CD4-positive, CD25-positive, alpha-beta regulatory T cell (primary cell): ENCODE data around the gene MAP4K3. TPM values are rescaled to one million over a fixed set of nuclear protein-coding genes. Genes with fewer than 3 reads are reported as not detected.
A peak's percentile ranks its signal among the peaks of the same experiment; 100 is the strongest.

Experiments
- ATAC-seq, 2 donors: fragments of 150-1000 bp; cut with Tn5 transposase; one replicate each; pipeline ENCODE4 v1.10.0; 2021; ENCODE audit warnings: low read depth in 2 of 2, moderate number of reproducible peaks in 2 of 2, moderate library complexity in 1 of 2
- DNase-seq, 3 donors: peaks; one replicate each; pipeline versions ENCODE4 v3.0.0 to v3.0.0-alpha.2; 2012 to 2022; ENCODE audit warnings: mixed read lengths in 1 of 3
- H3K27ac ChIP-seq: one replicate; pipeline ENCODE4 v1.7.0; 2013; ENCODE audit warnings: mild to moderate bottlenecking, low read length; ENCODE audit not compliant: insufficient read depth, poor library complexity, severe bottlenecking
- H3K27me3 ChIP-seq: one replicate; pipeline ENCODE4 v1.7.0; 2013; ENCODE audit warnings: low read length; ENCODE audit not compliant: control insufficient read depth, insufficient read depth
- H3K36me3 ChIP-seq: one replicate; pipeline ENCODE4 v1.7.0; 2013; ENCODE audit warnings: mild to moderate bottlenecking, low read length, moderate library complexity; ENCODE audit not compliant: control insufficient read depth, insufficient read depth
- H3K4me1 ChIP-seq: 2 replicates; pipeline ENCODE4 v1.7.0; 2013; ENCODE audit warnings: mild to moderate bottlenecking, low read length; ENCODE audit not compliant: insufficient read depth, control insufficient read depth, poor library complexity, severe bottlenecking
- H3K4me3 ChIP-seq: one replicate; pipeline ENCODE4 v1.7.0; 2013; ENCODE audit warnings: low read depth, mild to moderate bottlenecking, low read length, moderate library complexity
- H3K9me3 ChIP-seq, 2 experiments: 1 replicate in 1 of 2; 2 replicates in 1 of 2; pipeline ENCODE4 v1.7.0; 2013; ENCODE audit warnings: low read length in 2 of 2, mild to moderate bottlenecking in 1 of 2, moderate library complexity in 1 of 2; ENCODE audit not compliant: control insufficient read depth in 2 of 2
- H3K27ac Mint-ChIP-seq, 3 donors: one replicate each; pipeline ENCODE4 v1.8.0; 2020 to 2022; ENCODE audit warnings: mild to moderate bottlenecking in 3 of 3, mixed read lengths in 3 of 3, moderate library complexity in 2 of 3
- H3K27me3 Mint-ChIP-seq: one replicate; pipeline ENCODE4 v1.8.0; 2022; ENCODE audit warnings: mild to moderate bottlenecking, mixed read lengths
- H3K36me3 Mint-ChIP-seq: one replicate; pipeline ENCODE4 v1.8.0; 2020; ENCODE audit warnings: mixed read lengths
- H3K4me1 Mint-ChIP-seq, 4 donors: one replicate each; pipeline ENCODE4 v1.8.0; 2020 to 2022; ENCODE audit warnings: mixed read lengths in 4 of 4, mild to moderate bottlenecking in 1 of 4
- H3K4me3 Mint-ChIP-seq, 4 donors: one replicate each; pipeline ENCODE4 v1.8.0; 2020 to 2022; ENCODE audit warnings: mild to moderate bottlenecking in 4 of 4, mixed read lengths in 4 of 4, moderate library complexity in 3 of 4
- H3K9me3 Mint-ChIP-seq, 7 donors: one replicate each; pipeline ENCODE4 v1.8.0; 2020 to 2022; ENCODE audit warnings: mixed read lengths in 7 of 7, mild to moderate bottlenecking in 3 of 7, moderate library complexity in 2 of 7
- polyA plus RNA-seq, 4 donors: library from polyadenylated mRNA; unstranded; fragments of 300-500 nt; fragmentation: Illumina TruSeq; gene quantifications; one replicate each; pipeline ENCODE4 v1.2.3, GENCODE V29; 2021
- total RNA-seq: library from RNA; stranded (reverse); gene quantifications from one replicate; pipeline ENCODE4 v1.2.3, GENCODE V29; 2022

Gene MAP4K3
- total RNA-seq (28.7 TPM), polyA plus RNA-seq (1 to 10 TPM; 1.4 to 3.3 (median 2.0) TPM)

DNA sequence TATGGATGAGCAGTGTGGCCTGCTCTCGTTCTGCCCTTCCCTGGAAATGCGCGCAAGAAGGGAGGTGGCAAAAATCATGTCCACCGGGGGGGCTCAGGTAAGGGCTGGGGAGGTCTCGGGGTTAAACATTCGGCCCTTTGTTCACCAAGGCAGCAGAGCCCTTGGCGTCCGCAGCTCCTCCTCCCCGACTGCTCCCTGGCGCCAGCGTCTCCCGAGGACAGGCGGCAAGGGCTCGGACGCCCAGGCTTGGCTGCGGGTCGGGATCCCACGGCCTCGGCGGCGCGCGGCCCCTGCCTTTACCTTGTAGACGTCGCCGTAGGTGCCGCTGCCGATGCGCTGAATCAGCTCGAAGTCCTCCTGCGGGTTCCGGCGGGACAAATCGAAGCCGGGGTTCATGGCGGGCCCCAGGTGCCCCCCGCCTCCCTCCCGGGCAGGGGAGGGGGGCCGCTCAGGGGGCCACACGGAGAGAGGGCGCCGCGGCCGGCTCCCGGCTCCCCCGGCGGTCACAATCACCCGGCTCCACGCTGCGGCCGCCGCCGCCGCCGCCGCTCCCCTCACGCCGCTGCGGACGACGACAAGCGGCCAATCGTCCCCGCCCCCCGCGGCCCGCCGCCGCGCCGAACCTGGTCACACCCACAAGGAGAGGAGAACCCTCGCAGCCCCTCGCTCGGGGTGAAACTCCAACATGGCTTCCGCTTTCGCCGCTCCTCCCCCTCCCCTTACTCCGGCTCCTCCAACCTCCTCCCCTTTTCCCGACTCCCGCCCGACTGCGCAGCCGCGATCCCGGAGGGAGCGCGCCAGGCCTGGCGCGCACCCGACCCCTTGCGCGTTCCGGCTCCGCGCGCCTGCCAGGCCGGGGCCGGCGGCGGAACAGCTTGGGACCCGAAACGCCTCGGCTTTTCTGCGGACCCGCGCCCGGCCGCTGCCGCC is at the start of gene MAP4K3:
Gene MAP4K3, minus strand, starts transcription at position 694 of the 930 bp plus-strand sequence. Its CDS starts 298 bp downstream, at position 396.
- Mint-ChIP-seq H3K9me3 (no peaks in the 10 kb centered on the region), H3K27ac (peak within 1 kb of the TSS; percentile 3 to 91 (median 90)), H3K4me3 (peak within 1 kb of the TSS; percentile 93 to 98 (median 95)), H3K4me1 (peaks cover 32 to 62% (median 49%) of the 10 kb centered on the region in 4 donors), H3K27me3 (no peaks in the 10 kb centered on the region), H3K36me3 (no peaks in the 10 kb centered on the region)
- H3K27me3 ChIP-seq = no peaks in the 10 kb centered on the region
- peak within 1 kb of the TSS; percentile 44 for H3K27ac ChIP-seq
- DNase-seq (peak; percentile 58 to 76 (median 70)), ATAC-seq (peak; percentile 43 to 48)
- peak within 1 kb of the TSS; percentile 86 for H3K4me3 ChIP-seq
- H3K4me1 ChIP-seq = peaks cover 27% of the 10 kb centered on the region
- H3K36me3 ChIP-seq = no peaks in the 10 kb centered on the region
- no peaks in the 10 kb centered on the region for H3K9me3 ChIP-seq

DNA sequence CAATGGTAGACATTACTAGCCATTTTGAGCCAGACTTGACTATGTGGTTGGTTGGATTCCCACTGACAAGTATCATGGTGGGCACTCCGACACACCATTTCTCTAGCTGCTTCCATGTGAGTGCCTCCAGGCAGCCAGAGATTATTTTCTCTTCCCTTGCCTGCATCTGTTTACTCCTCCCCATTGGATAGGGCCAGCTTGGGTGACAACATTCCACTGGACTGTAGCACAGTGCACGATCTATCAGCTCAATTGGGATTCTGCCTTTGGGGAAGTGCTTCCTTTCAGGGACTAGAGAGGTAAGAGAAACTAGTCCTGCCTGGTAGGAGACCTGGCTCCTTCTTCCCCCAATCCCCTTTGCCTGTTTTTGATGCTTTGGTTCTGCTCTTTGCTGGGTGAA is 49.0 kb upstream of the MAP4K3 start:
- H3K9me3 Mint-ChIP-seq = no peaks in the 10 kb centered on the region
- Histone ChIP-seq H3K9me3 (no peaks in the 10 kb centered on the region), H3K4me1 (no peaks in the 10 kb centered on the region), H3K36me3 (no peaks in the 10 kb centered on the region), H3K27ac (no peak overlapping the region), H3K4me3 (no peak overlapping the region), H3K27me3 (no peaks in the 10 kb centered on the region)
- H3K27ac Mint-ChIP-seq = no peak overlapping the region
- no peaks in the 10 kb centered on the region for H3K27me3 Mint-ChIP-seq
- no peak for DNase-seq
- H3K4me3 Mint-ChIP-seq = no peak overlapping the region
- ATAC-seq = no peak
- no peaks in the 10 kb centered on the region for H3K4me1 Mint-ChIP-seq
- H3K36me3 Mint-ChIP-seq = no peaks in the 10 kb centered on the region

DNA sequence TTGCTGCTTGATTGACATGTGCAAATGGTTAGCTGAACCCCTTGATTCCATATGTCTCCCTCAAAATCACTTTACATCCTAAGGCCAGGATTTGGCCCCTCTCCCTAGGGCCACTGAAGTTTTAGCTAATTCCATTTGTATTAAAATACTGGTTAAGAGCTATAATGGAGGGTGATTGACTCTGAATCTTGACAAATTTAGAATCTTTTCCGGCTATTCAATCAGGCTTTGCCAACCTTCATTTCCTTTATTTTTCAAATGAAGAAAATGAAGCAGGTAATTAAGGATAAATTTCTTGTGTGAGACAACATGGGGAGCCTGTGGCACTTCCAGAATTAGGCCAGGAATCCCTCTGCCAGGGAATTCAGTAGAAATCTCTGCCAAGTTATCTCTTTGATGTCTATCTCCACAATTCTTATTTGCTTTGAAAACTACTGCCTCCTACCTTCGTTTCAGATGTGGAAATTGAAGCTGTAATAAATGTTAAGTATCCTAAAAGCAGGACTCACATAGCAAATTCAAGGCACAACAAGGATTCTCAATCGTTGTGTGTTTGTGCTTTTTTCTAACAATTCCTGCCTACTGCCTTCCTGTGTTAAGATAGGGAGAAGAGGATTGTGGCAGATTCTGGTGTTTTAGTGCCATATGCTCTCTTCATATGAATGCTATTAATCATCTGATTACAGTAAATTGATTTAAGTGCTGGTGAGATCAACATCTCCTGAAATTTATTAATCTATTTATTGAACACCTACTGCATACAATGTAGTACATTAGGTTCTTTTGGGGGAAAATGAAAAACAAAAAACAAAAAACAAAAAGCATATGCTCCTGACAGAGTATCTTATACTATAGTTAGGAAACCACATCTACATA is 47.8 kb upstream of the MAP4K3 start:
- no peaks in the 10 kb centered on the region for H3K4me1 ChIP-seq
- H3K4me1 Mint-ChIP-seq = no peaks in the 10 kb centered on the region
- H3K9me3 Mint-ChIP-seq = no peaks in the 10 kb centered on the region
- H3K4me3 Mint-ChIP-seq = no peak overlapping the region
- ATAC-seq (no peak), DNase-seq (no peak)
- H3K9me3 ChIP-seq = no peaks in the 10 kb centered on the region
- no peak overlapping the region for H3K27ac Mint-ChIP-seq
- H3K27ac ChIP-seq = no peak overlapping the region
- H3K36me3 Mint-ChIP-seq = no peaks in the 10 kb centered on the region
- H3K27me3 Mint-ChIP-seq = no peaks in the 10 kb centered on the region
- no peaks in the 10 kb centered on the region for H3K36me3 ChIP-seq
- H3K27me3 ChIP-seq = no peaks in the 10 kb centered on the region
- no peak overlapping the region for H3K4me3 ChIP-seq

DNA sequence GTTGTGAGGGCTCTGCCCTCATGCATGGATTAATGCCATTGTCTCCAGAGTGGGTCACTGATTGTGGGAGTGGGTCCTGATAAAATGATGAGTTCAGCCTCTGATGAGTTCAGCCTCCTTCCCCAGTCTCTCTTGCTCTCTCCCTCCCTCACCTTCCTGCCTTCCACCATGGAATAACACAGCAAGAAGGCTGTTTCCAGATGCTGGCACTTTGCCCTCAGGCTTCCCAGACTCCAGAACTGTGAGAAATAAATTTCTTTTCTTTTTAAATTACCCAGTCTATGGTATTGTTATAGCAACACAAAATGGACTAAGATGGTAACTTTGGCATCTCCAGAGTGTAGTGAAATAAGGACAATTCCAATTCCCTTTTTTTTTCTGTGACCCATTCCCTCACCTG is 47.1 kb upstream of the MAP4K3 start:
- Histone ChIP-seq H3K4me3 (no peak overlapping the region), H3K36me3 (no peaks in the 10 kb centered on the region), H3K27me3 (no peaks in the 10 kb centered on the region), H3K27ac (no peak overlapping the region), H3K9me3 (no peaks in the 10 kb centered on the region), H3K4me1 (no peaks in the 10 kb centered on the region)
- ATAC-seq = no peak
- Mint-ChIP-seq H3K4me1 (no peaks in the 10 kb centered on the region), H3K27me3 (no peaks in the 10 kb centered on the region), H3K4me3 (no peak overlapping the region), H3K27ac (no peak overlapping the region), H3K36me3 (no peaks in the 10 kb centered on the region), H3K9me3 (no peaks in the 10 kb centered on the region)
- no peak for DNase-seq

DNA sequence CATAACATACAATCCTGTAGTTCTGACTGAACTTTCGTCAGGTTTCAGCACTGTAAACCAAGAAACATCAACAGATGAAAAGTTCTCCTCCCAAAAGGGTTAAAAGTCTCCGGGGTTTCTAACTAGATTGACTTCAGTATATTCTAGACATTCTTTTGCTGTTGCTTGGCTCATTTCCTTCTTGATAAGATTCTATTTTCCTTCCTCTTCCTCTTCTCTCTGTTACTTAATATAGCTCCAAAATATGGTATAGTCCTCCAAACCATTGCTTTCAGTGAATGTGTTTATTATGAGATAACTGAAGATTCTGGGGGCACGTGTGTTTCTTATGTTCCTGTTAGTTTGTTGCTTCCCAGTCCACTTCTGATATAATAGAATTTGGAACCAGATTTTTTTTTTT is 46.4 kb upstream of the MAP4K3 start:
- H3K27me3 Mint-ChIP-seq = no peaks in the 10 kb centered on the region
- H3K27ac Mint-ChIP-seq = peak overlapping the region in 1 of 3 donors; percentile 54
- DNase-seq = no peak
- Histone ChIP-seq H3K27ac (no peak overlapping the region), H3K4me3 (no peak overlapping the region), H3K27me3 (no peaks in the 10 kb centered on the region), H3K36me3 (no peaks in the 10 kb centered on the region), H3K4me1 (no peaks in the 10 kb centered on the region), H3K9me3 (no peaks in the 10 kb centered on the region)
- peaks cover 4% of the 10 kb centered on the region for H3K36me3 Mint-ChIP-seq
- H3K4me1 Mint-ChIP-seq = no peaks in the 10 kb centered on the region
- peaks cover 0 to 4% (median 0%) of the 10 kb centered on the region in 7 donors for H3K9me3 Mint-ChIP-seq
- no peak for ATAC-seq
- no peak overlapping the region for H3K4me3 Mint-ChIP-seq

DNA sequence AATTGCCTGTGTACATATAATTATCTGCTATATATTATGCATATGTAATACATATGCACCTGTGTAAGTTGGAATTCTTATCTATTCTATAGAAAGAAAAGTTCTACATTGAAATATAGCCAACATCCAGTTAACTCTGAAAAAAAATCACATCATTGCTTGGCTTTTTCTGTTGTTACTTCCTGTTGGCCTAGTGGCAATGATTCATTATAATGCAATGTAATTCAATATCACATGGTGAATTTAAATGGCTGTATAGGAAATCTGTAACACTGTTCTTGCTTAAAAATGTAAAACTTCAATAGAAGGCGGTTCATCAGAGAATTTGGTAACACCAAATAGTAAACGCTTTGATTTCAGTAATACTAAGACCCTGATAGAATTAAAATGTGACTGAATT is 44.5 kb upstream of the MAP4K3 start:
- no peaks in the 10 kb centered on the region for H3K36me3 ChIP-seq
- Mint-ChIP-seq H3K36me3 (peaks cover 22% of the 10 kb centered on the region), H3K27ac (no peak overlapping the region), H3K4me1 (no peaks in the 10 kb centered on the region), H3K27me3 (no peaks in the 10 kb centered on the region), H3K9me3 (peaks cover 0 to 10% (median 2%) of the 10 kb centered on the region in 7 donors), H3K4me3 (no peak overlapping the region)
- H3K27me3 ChIP-seq = no peaks in the 10 kb centered on the region
- no peak overlapping the region for H3K4me3 ChIP-seq
- DNase-seq = no peak
- ATAC-seq = no peak
- H3K27ac ChIP-seq = no peak overlapping the region
- H3K4me1 ChIP-seq = no peaks in the 10 kb centered on the region
- H3K9me3 ChIP-seq = no peaks in the 10 kb centered on the region

DNA sequence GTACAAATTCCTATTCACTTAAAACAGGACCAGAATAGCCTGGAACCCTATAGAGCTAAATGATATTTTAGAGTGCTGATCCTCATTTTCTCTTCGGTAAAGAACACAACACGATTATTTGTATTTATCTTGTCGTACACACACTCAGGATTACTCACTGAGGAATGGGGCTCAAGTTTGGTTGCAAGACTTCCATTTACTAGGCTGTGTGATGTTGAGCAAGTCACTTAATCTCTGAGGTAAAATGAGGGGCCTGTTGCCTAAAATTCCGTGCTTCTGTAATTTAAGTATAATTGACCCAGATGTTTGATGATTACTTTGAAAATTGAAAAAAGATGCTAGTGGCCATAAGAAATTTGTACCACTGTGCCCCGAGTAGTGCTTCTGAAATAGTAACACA is 42.6 kb upstream of the MAP4K3 start:
- peaks cover 0 to 10% (median 2%) of the 10 kb centered on the region in 7 donors for H3K9me3 Mint-ChIP-seq

More for the DNA sequence above, 42.6 kb upstream of the MAP4K3 start:
- H3K9me3 ChIP-seq = no peaks in the 10 kb centered on the region
- H3K27ac ChIP-seq = no peak overlapping the region
- H3K27me3 ChIP-seq = no peaks in the 10 kb centered on the region
- ATAC-seq = no peak
- H3K36me3 ChIP-seq = no peaks in the 10 kb centered on the region
- Mint-ChIP-seq H3K4me1 (no peaks in the 10 kb centered on the region), H3K27ac (no peak overlapping the region), H3K36me3 (peaks cover 31% of the 10 kb centered on the region), H3K27me3 (no peaks in the 10 kb centered on the region), H3K4me3 (no peak overlapping the region)
- no peak for DNase-seq
- H3K4me1 ChIP-seq = no peaks in the 10 kb centered on the region
- H3K4me3 ChIP-seq = no peak overlapping the region
